ENCODE measurements around the gene RBMS2. TPM values are rescaled to one million over a fixed set of nuclear protein-coding genes. Genes with fewer than 3 reads are reported as not detected.
A peak's percentile ranks its signal among the peaks of the same experiment; 100 is the strongest.

RBMS2 gene
- total and polyA plus RNA-seq, 2 experiments from 2014 or later, result 11.4 to 13.1 TPM

DNA sequence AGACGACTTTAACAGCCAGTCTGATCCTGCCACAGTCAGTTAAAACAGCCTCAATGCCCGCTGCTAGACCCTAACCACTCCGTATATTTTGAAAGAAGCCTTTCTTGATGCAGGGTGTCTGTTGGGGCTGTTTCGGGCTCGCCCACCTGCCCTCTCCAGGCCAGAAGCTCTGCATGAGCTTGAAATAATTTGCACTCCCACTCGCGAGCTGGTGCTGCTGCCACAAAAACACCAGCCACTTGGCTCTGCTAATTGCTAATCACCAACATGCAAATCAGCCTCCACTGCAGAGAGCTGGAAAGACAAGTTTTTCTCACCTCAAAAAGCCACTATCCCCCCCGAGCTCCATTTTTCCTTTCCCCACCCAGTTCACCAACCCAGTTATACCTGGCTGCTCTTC, 93.0 kb downstream of the RBMS2 start:
- Histone ChIP-seq H3K4me3 (no peak overlapping the region), H3K4me1 (ENCODE audit: low read depth) (peaks cover 37% of the 10 kb centered on the region), H3K36me3 (peaks cover 63% of the 10 kb centered on the region), H3K27ac (peak overlapping the region; percentile 85), H3K9me3 (ENCODE audit: low read depth) (no peaks in the 10 kb centered on the region), H3K27me3 (no peaks in the 10 kb centered on the region)
- DNase-seq (ENCODE audit: low read depth in 1 of 2, low spot score in 1 of 2), result no peak
- no peak for TF ChIP-seq CTCF (IDR thresholded peaks at IDR 0.05; ENCODE audit: low read depth, low read length)

- H3K4me3 ChIP-seq, result peak overlapping the region; percentile 6
- peak in 1 of 2 donors; percentile 48 for DNase-seq (ENCODE audit: low read depth in 1 of 2, low spot score in 1 of 2)
- no peaks in the 10 kb centered on the region for H3K9me3 ChIP-seq (ENCODE audit: low read depth)
- peaks cover 50% of the 10 kb centered on the region for H3K36me3 ChIP-seq
- TF ChIP-seq CTCF (IDR thresholded peaks at IDR 0.05; ENCODE audit: low read depth, low read length), result no peak
- no peaks in the 10 kb centered on the region for H3K27me3 ChIP-seq
- peak overlapping the region; percentile 85 for H3K27ac ChIP-seq
- peaks cover 37% of the 10 kb centered on the region for H3K4me1 ChIP-seq (ENCODE audit: low read depth)
Measured at GRCh38 chr12:56616244-56616643, 94.6 kb downstream of the RBMS2 start.

DNA sequence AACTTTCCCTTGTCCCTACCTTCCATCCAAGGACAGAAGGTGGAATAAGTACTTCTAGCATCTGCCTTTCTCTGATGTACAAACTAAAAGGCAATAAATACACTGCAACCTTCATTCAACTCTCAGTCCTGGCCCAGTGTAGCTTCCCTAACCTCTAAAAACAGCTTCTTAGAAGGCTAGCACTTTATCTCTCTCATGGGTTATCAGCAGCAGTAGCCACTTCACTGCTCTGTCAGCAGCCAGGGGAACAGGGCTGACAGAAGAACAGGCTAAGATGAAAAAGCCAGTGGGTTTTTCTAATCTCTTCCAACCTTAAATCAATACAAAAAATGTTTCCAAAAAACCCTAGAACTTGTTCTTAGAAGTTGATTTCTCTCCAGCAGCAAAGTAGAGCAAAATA, 95.3 kb downstream of the RBMS2 start:
- DNase-seq (ENCODE audit: low read depth in 1 of 2, low spot score in 1 of 2), result peak in 1 of 2 donors; percentile 76
- Histone ChIP-seq H3K27ac (peak overlapping the region; percentile 85), H3K27me3 (no peaks in the 10 kb centered on the region), H3K4me3 (peak overlapping the region; percentile 6), H3K4me1 (ENCODE audit: low read depth) (peaks cover 37% of the 10 kb centered on the region), H3K36me3 (peaks cover 43% of the 10 kb centered on the region), H3K9me3 (ENCODE audit: low read depth) (no peaks in the 10 kb centered on the region)
- no peak for TF ChIP-seq CTCF (IDR thresholded peaks at IDR 0.05; ENCODE audit: low read depth, low read length)

GRCh38 chr12:56622535-56622934, 100.9 kb downstream of the RBMS2 start:
- H3K4me1 ChIP-seq (ENCODE audit: low read depth), result peaks cover 52% of the 10 kb centered on the region
- no peak overlapping the region for H3K4me3 ChIP-seq
- peak overlapping the region; percentile 84 for H3K27ac ChIP-seq
- no peak for DNase-seq (ENCODE audit: low read depth in 1 of 2, low spot score in 1 of 2)
- H3K27me3 ChIP-seq, result no peaks in the 10 kb centered on the region
- no peak for TF ChIP-seq CTCF (IDR thresholded peaks at IDR 0.05; ENCODE audit: low read depth, low read length)
- H3K36me3 ChIP-seq, result peaks cover 8% of the 10 kb centered on the region
- no peaks in the 10 kb centered on the region for H3K9me3 ChIP-seq (ENCODE audit: low read depth)

DNA sequence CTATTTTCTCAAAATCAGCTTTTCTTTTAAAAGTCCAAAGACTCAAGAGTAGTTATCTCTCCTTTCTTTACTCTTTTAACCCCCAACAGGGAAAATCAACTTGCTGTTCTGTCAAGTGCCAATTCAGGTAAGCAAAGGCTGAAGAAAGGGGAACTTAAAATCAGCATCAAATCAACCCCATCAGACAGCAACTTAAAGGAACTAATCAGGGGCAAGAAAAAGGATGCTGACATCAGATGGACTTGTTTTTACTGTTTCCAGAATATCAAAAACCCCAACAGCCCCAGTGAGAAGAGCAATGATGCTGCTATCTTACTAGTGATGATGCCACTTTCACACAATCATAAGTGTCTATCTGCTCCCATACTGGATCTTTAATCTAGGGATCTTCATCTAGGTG, 105.1 kb downstream of the RBMS2 start:
- Histone ChIP-seq H3K27ac (peak overlapping the region; percentile 67), H3K4me3 (peak overlapping the region; percentile 1), H3K4me1 (ENCODE audit: low read depth) (peaks cover 58% of the 10 kb centered on the region), H3K36me3 (peaks cover 4% of the 10 kb centered on the region), H3K27me3 (no peaks in the 10 kb centered on the region), H3K9me3 (ENCODE audit: low read depth) (no peaks in the 10 kb centered on the region)
- no peak for DNase-seq (ENCODE audit: low read depth in 1 of 2, low spot score in 1 of 2)
- no peak for TF ChIP-seq CTCF (IDR thresholded peaks at IDR 0.05; ENCODE audit: low read depth, low read length)
